NCI-H2196 (cell line): Measurements from ENCODE around the gene GRIN3A.

Experiments
- DNase-seq: peaks from one replicate; lab custom pipeline; 2025; ENCODE audit not compliant: unreplicated experiment; lab: John Stamatoyannopoulos, UW

Gene GRIN3A

DNA sequence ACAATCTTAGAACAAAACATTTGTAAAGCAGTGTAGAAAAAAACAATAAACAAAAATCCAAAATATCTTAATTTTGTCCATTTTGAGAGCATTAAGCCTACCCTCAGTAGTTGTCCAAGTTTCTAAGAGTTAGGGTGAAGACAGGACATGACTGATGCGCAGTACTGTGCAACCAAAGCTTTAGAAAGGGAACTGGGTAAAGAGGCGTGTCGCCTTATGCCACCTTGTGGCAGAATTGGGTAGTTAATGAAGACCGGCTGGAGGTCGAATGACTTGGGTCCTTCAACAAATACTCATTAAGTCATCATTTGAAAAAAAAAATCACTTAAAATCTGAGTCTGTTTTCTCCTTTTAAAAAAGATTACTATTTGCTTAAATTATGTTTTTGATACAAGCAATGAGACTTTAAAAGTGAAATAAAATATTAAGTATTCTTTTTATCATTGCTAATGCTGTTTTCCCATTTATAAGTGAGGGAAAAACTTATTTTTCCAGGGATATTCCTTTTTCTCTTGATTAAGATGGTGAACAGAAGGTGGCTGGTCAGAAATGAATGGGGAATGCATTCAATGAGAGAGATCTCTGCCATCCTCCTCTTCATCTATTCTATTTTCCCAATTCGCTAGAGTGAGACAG lies 208.3 kb downstream of the GRIN3A start:
- peak; percentile 75 for DNase-seq

DNA sequence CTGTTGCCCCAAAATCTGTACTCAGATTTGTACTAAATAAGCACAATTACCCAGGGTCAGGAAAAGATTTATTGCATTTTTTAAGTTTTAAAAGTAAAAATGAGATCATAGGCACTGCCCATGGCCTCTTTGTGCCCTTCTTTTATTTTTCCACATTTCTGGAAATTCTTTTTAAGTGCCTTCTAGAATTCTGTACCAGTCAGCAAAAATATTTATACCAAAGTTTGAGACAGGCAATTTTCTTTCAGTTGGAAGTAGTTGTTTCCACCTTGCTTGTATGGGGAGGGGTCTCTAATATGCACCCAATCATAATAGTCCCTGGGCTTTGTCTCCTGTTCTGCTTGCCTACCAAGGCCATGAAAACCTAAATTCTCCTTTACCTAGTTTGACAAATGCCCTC lies 210.4 kb downstream of the GRIN3A start:
- DNase-seq = no peak

DNA sequence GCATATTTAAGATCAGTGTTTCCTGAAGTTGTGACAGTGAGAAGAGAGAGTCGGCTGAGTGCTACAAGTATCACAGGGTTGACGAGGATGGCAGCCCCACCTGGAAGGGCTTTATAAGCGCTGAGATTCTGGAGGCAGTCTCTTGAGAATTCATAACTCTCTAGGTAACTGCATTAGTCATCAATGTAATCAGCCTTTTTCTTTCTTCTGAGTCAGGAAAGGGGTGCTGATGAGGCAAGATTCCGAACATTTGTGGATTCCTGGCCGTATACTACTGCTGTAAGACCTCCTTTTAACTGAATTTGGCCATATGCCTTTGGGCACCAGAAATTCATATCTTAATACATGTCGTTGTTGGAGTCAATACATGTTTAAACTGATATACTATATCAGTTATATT lies 211.4 kb downstream of the GRIN3A start:
- no peak for DNase-seq

DNA sequence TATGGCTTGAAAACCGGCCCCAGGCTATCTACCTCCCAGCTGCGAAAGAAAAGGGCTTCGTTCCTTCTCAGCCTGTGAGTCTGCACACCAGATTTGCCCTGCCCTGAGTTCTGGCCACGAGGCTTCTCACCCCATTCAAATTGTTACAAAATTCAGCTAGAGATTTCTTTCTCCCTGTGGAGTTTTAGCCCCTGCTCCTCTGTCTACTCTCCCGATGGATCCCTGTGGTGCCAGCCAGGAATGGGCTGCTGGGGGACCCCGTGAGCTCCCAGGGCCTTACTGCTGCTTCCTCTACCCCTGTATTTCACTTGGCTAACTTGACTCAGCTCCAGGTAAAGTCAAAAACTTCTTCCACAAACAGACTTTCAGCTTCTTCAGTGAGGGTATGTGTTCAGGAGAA lies 214.1 kb downstream of the GRIN3A start:
- DNase-seq = no peak
